Mucosa of descending colon (tissue), 3 donors: ENCODE measurements around the gene ACVR2A. TPM values are rescaled to one million over a fixed set of nuclear protein-coding genes. Genes with fewer than 3 reads are reported as not detected.

Source experiments
- ATAC-seq: fragments of 200-7000 bp; cut with Tn5 transposase; one replicate; pipeline ENCODE4 v1.9.1; 2020; ENCODE audit warnings: mild to moderate bottlenecking, moderate library complexity
- DNase-seq, 3 donors: peaks; one replicate each; pipeline ENCODE4 v3.0.0-alpha.2; 2020
- H3K36me3 ChIP-seq: fragments of 200-600 bp; one replicate; pipeline ENCODE4 v1.8.0; 2021; ENCODE audit warnings: low read depth, mild to moderate bottlenecking
- H3K4me1 ChIP-seq: fragments of 200-600 bp; one replicate; pipeline ENCODE4 v1.8.0; 2021; ENCODE audit warnings: low read depth, mild to moderate bottlenecking
- H3K4me3 ChIP-seq: fragments of 200-600 bp; one replicate; pipeline ENCODE4 v1.8.0; 2021; ENCODE audit warnings: mild to moderate bottlenecking
- H3K9me3 ChIP-seq: fragments of 200-600 bp; one replicate; pipeline ENCODE4 v1.8.0; 2021; ENCODE audit warnings: mild to moderate bottlenecking
- intact Hi-C, 2 donors: fragments of 100-400 bp; cut with DNase I in 1 of 2; cut with micrococcal nuclease in 1 of 2; formaldehyde crosslinking; loops; one replicate each; pipeline versions ENCODE4 v1.11.0 to v1.11.1; 2022; cut with DNase I, micrococcal nuclease
- total RNA-seq, 3 donors: library from RNA; stranded (reverse); fragmentation: NEBNext Ultra II Directional in 2 of 3; extraction: Animal tissue kit (Norgen Biotek cat#: 25700) in 2 of 3; gene quantifications; one replicate each; pipeline versions ENCODE4 v1.2.1 to v1.2.4, GENCODE V29; 2021 to 2023
- TF ChIP-seq, protein P1 (sequence below): fragments of 200-600 bp; IDR thresholded peaks from one replicate; pipeline ENCODE4 v1.8.0; 2022; ENCODE audit warnings: antibody characterized with exemption, mild to moderate bottlenecking
- donor health status: DM: no; HTN: no; CAD: no; lungs with moderate emphysema.
- donor health status: DM: no; HTN: no; CAD: no.
- donor health status: DM: no; HTN: yes; CAD: no.

ACVR2A gene
- total RNA-seq, 3 donors from 2014 or later, result 19.7 to 33.0 (median 29.0) TPM

DNA sequence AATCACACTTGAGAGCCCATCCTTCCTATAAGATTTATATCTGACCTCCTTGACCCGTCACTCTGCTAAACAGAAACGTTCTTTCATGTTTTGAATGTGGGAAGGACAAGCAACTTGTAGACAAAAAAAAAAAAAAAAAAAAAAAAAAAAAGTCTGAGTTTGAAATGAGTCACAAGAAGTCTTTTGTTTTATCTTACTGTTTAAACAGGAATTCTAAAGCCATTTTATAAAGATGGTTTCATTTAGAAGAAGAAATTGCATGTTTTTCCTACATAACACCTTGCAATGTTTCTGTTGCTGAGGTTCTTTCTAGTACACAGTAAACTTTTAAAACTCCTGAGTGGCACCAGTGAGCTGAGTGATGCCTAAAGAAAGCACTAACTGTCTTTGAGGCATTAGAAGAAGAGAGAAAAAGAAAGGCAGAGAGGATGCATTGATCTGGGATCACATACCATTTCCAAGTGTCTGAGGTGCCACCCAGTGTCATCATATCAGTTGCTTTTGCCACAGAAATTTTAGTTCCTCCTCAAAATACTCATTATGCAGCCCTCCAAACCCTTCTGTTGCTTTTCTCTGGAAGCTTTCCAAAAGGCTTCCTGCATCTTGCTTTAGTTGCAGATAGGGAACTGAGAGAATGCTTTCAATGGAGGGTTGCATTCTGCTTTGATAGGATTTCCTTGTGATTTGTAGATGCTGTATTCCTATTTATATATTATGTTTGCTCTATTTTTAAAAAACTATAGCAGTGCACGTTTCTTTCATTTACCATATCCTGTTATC, 69.1 kb downstream of the ACVR2A start:
- intact Hi-C loops, result loop anchor here (10.0 kb wide), 1 partner anchor 989 kb away; no protein-coding TSS in a partner anchor
- no peak for DNase-seq

DNA sequence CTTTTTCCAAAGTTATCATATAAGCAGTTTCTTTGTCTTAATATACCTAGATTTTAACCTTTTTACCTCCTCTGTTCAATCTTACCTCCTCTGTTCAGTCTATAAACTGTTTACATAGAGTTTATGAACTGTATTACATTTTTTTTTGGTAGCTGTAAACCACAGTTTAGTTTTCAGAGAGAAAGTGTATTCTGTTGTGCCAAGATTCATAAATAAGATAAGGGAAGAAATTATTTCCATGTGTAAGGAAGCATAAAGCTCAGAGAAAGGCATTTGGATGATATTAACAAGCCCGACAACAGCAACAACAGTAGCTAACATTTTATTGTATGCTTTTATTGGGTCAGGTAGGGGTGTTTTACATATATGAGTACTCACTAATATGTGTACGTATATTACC, 71.2 kb downstream of the ACVR2A start:
- ATAC-seq, result no peak

More for the DNA sequence above, 69.1 kb downstream of the ACVR2A start:
- ATAC-seq, result no peak
- peaks cover 3% of the 10 kb centered on the region for H3K4me1 ChIP-seq
- H3K36me3 ChIP-seq, result no peaks in the 10 kb centered on the region
- TF ChIP-seq, protein P1, sequence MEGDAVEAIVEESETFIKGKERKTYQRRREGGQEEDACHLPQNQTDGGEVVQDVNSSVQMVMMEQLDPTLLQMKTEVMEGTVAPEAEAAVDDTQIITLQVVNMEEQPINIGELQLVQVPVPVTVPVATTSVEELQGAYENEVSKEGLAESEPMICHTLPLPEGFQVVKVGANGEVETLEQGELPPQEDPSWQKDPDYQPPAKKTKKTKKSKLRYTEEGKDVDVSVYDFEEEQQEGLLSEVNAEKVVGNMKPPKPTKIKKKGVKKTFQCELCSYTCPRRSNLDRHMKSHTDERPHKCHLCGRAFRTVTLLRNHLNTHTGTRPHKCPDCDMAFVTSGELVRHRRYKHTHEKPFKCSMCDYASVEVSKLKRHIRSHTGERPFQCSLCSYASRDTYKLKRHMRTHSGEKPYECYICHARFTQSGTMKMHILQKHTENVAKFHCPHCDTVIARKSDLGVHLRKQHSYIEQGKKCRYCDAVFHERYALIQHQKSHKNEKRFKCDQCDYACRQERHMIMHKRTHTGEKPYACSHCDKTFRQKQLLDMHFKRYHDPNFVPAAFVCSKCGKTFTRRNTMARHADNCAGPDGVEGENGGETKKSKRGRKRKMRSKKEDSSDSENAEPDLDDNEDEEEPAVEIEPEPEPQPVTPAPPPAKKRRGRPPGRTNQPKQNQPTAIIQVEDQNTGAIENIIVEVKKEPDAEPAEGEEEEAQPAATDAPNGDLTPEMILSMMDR, result no peak
- no peaks in the 10 kb centered on the region for H3K9me3 ChIP-seq
- no peak overlapping the region for H3K4me3 ChIP-seq

DNA sequence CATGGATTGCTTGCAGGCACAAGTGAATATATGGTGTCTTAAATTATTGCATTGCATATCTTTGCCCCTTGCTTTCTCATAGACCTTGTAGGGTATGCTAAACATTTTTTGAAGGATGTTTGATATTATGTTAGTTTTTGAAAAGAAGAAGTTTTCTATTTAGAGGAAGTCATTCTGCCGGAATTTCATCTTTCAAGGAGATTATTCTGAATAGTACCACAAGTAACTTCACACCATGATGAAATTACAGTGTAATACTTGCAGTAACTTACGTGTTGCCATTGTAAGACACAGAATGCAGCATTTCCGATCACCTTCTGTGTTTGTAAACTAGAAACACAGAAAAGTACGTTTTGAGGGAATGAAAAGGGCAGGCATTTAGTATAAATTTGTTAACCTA, 71.9 kb downstream of the ACVR2A start:
- TF ChIP-seq, protein P1, result no peak
- DNase-seq (no peak), ATAC-seq (no peak)
- Histone ChIP-seq H3K4me1 (no peaks in the 10 kb centered on the region), H3K36me3 (no peaks in the 10 kb centered on the region), H3K9me3 (no peaks in the 10 kb centered on the region), H3K4me3 (no peak overlapping the region)
- intact Hi-C loops, result loop anchor here (10.0 kb wide), 1 partner anchor 992 kb away; no protein-coding TSS in a partner anchor

More for the DNA sequence above, 71.2 kb downstream of the ACVR2A start:
- Histone ChIP-seq H3K36me3 (no peaks in the 10 kb centered on the region), H3K9me3 (no peaks in the 10 kb centered on the region), H3K4me1 (peaks cover 2% of the 10 kb centered on the region), H3K4me3 (no peak overlapping the region)
- DNase-seq, result no peak
- intact Hi-C loops, result loop anchor here (10.0 kb wide), 1 partner anchor 991 kb away; no protein-coding TSS in a partner anchor
- TF ChIP-seq, protein P1, result no peak

DNA sequence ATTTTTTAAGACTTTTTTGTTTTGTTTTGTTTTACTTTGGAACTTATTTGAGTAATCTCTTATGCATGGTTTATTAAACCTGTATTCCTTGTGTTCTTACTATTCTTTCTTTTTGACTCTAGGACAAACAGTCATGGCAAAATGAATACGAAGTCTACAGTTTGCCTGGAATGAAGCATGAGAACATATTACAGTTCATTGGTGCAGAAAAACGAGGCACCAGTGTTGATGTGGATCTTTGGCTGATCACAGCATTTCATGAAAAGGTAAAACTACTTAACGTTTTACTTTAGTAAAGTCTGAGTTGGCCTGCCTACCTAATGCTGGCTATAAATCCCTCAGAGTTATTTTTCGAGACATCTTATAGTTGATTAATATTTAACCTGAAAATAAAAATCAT, 72.3 kb downstream of the ACVR2A start:
- H3K36me3 ChIP-seq, result no peaks in the 10 kb centered on the region
- H3K4me3 ChIP-seq, result no peak overlapping the region
- no peak for DNase-seq
- H3K9me3 ChIP-seq, result no peaks in the 10 kb centered on the region
- intact Hi-C loops, result loop anchor here (10.0 kb wide), 1 partner anchor 992 kb away; no protein-coding TSS in a partner anchor
- no peak for ATAC-seq
- TF ChIP-seq, protein P1, result no peak
- H3K4me1 ChIP-seq, result no peaks in the 10 kb centered on the region

DNA sequence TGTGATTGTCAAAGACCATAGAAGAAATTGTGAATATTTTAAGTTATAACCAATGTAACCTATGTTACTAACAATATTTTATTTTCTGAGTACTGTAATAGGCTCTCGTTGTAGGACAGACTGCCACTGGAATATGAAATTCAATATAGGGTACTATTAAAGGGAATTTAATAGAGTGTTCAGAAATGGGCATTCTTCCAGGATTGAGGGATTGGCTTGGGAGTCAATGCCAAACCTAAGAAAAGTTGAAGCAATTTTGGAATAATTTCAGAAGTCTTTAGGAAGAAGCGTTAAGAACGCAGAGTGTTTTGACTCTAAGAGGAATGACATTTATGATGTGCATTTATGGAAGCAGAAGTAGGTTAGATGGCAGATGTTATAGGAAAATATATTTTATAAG, 79.0 kb downstream of the ACVR2A start:
- TF ChIP-seq, protein P1, result no peak
- H3K9me3 ChIP-seq, result no peaks in the 10 kb centered on the region
- DNase-seq (no peak), ATAC-seq (no peak)
- H3K36me3 ChIP-seq, result no peaks in the 10 kb centered on the region
- intact Hi-C loops, result no loop called here
- no peak overlapping the region for H3K4me3 ChIP-seq
- no peaks in the 10 kb centered on the region for H3K4me1 ChIP-seq
